Measurements from ENCODE around the gene SNRNP35.
"Not testable (repeated sequence)": the region's sequence is repeated elsewhere in the genome, so short reads cannot be mapped to it uniquely, and the experiment has no call there.

Gene SNRNP35, protein sequence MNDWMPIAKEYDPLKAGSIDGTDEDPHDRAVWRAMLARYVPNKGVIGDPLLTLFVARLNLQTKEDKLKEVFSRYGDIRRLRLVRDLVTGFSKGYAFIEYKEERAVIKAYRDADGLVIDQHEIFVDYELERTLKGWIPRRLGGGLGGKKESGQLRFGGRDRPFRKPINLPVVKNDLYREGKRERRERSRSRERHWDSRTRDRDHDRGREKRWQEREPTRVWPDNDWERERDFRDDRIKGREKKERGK

DNA sequence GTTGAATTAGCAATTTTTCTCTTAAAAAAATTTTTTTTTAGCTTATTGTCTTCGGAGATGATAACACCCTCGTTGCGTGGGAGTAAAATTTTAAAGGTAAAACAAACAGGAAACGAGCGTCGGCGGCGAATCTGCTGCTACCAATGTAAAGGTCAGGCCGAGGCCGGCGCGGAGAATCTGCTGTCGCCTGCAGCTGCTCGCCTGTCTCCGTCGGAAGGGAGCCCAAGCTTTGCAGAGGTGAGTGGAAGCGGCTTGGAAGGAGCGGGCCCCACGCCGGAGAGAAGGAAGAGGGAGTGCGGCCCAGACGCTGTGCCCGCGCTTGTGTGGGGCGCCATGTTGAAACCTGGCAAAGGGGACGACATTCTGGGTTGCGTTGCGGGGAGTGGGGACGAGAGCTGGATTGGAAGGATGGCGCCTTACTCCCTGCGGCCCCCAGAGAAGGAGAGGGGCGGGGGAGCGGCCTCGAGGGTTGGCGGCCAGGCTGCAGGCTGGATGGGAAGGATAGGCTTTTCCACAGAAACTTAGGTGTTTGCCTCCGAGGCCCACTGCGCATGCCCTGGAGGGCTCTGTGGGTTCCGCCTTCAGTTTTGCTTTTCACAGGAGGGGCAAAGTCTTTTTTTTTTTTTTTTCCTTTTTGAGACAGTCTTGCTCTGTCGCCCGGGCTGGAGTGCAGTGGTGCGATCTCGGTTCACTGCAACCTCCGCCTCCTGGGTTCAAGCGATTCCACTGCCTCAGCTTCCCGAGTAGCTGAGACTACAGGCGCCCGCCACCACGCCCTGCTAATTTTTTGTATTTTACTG is at the start of gene SNRNP35:
TSS of gene SNRNP35 (plus strand) at position 160 of the 800 bp plus-strand sequence. CDS start 7,402 bp downstream, outside the sequence.
- DNase-seq = peak; percentile 90

DNA sequence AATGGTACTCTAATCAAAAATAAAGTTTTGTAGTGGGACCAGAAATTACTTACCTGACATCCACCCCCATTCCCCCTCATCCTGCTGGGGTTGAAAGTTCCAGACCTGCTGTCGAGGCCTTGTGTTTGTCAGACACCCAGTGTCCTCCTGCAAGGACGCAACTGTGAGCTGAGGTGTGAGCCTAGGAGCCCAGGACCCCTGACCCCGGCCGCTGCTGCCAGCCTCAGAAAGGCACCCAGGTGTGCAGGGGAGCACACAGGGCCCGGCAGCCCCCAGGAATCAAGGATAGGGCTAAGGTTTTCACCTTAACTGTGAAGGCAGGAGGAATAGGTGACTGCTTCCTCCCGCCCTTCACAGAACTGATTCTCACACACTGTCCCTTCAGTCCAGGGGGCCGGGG is 49.3 kb upstream of the SNRNP35 start:
- not testable (repeated sequence) for DNase-seq

DNA sequence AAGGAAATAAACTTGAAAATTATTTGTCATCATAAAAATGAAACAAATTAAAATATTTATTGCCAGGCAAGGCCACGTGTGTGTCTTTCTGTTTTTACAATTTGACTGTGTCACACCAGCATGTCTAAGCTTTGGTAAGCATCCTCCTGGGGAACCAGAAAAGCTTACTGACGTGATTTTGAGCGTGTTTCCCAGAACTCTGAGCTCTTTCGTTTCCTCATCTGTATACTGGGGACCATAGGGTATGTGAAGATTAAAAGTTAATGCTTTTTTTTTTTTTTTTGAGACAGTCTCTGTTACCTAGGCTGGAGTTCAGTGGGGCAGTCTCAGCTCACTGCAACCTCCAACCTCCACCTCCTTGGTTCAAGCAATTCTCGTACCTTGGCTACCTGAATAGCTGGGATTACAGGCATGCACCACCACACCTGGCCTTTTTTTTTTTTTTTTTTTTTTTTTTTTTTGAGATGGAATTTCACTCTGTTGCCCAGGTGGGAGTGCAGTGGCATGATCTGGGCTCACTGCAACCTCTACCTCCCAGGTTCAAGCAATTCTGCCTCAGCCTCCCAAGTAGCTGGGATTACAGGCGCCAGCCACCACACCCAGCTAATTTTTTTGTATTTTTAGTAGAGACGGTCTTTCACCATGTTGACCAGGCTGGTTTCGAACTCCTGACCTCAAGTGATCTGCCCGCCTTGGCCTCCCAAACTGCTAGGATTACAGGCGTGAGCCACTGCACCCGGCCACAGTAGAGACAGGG is 48.5 kb upstream of the SNRNP35 start:
- not testable (repeated sequence) for DNase-seq

DNA sequence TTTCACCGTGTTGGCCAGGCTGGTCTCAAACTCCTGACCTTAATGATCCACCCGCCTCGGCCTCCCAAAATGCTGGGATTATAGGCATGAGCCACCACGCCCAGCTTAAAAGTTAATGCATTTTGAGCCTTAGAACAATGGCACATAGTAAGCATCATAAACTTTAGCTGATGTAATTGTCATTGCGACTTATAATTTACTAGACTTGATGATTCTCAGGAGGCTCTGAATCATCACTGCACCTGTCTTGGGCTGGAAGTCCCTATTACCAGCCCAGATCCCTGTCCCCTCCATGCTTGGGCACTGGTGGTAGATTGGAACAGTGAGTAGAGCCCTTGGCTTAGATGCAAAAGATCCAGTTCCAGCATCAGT is 47.9 kb upstream of the SNRNP35 start:
- DNase-seq = no peak

DNA sequence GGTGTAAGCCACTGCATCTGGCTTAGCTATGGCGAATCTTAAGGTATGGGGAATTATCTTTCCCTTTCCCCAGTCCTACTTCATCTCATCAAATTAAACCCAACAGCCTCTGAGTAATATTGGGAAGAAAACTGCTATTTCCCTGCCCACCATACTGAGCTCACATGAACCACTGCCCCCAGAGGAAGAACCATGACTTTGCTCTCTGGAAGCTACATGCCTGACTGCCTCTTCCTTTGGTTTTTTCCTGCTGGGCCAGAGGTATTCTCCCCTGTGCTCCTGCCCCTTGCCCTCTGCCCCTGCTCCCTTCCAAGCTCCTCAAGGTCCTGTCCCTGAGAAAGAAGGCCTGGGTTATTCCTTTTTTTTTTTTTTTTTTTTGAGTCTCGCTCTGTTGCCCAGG is 36.6 kb upstream of the SNRNP35 start:
- no peak for DNase-seq

DNA sequence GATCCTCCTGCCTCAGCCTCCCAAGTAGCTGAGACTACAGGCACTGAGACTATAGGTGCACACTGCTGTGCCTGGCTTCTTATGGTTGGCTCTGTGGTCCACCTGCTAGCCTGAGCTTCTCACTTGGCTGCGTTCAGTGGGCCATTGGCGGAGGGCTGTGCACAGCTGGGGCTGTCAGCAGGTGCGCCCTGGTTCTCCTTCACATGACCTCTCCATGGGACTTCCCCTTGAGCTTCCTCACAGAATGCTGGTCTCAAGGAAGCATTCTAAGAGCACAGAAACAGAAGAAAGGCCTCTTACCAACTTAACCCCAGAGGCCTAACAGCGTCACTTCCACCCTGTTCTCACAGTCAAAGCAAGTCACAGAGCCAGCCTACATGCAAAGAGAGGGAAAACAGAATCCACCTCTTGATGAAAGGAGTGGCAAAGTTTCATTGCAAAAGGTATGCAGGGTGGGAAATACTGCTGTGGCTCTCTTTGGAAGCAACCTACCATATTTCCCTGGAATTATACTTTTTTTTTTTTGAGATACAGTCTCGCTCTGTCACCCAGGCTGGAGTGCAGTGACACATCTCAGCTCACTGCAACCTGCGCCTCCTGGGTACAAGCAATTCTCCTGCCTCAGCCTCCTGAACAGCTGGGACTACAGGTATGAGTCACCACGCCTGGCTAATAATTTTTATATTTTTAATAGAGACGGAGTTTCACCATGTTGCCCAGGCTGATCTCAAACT is 30.7 kb upstream of the SNRNP35 start:
- peak; percentile 17 for DNase-seq

DNA sequence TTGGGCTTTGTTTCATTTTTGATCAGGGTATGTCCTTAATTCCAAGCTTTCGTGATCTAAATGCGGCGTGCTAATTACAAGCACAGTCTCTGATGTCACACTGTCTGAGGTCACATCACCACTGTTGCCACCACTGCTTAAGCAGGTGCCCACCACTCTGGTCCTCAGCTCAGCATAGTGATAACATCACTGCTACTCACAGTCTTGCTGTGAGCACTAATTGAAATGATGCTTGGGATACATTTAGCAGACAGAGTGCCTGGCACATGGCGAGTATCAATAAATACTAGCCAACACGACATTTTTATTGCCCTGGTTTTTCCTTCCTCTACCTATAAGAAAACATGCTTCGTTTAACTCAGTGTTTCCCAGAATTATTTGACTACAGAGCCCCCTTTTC is 29.3 kb upstream of the SNRNP35 start:
- no peak for DNase-seq

DNA sequence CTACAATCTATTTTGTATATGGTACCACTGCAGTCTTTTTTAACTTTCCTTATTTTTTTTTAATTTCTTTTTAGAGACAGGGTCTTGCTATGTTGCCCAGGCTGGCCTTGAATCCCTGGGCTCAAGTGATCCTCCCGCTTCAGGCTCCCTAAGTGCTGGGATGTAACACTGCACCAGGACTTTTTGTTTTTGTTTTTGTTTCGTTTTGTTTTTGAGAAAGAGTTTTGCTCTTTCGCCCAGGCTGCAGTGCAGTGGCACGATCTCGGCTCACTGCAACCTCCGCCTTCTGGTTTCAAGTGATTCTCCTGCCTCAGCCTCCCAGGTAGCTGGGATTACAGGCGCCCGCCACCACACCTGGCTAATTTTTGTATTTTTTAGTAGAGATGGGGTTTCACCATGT is 28.8 kb upstream of the SNRNP35 start:
- not testable (repeated sequence) for DNase-seq

DNA sequence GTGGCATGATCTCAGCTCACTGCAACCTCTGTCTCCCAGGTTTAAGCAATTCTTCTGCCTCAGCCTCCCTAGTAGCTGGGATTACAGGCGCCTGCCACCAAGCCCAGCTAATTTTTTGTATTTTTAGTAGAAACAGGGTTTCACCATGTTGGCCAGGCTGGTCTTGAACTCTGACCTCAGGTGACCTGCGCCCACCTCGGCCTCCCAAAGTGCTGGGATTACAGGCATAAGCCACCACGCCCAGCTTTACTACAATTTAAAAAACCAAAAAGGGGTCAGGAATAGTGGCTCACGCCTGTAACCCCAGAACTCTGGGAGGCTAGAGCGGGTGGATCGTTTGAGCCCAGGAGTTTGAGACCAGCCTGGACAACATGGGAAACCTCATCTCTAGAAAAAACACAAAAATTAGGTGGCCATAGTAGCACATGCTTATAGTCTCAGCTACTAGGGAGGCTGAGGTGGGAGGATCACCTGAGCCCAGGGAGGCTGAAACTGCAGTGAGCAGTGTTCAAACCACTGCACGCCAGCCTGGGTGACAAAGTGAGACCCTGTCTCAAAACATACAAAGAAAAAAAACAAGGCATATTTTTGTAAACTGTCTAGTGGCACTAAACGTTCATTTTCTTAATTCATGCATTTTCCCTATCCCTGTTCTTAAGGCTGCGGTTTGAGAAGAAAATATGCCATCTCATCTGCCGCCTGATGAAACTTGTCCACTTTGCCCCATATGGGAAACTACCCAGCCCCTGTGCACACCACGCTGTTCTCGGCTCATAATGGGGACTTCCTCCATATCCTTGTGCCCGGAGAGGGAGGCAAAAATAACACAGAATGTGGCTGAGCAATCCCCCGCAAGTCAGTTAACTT is 25.8 kb upstream of the SNRNP35 start:
- DNase-seq = not testable (repeated sequence)

DNA sequence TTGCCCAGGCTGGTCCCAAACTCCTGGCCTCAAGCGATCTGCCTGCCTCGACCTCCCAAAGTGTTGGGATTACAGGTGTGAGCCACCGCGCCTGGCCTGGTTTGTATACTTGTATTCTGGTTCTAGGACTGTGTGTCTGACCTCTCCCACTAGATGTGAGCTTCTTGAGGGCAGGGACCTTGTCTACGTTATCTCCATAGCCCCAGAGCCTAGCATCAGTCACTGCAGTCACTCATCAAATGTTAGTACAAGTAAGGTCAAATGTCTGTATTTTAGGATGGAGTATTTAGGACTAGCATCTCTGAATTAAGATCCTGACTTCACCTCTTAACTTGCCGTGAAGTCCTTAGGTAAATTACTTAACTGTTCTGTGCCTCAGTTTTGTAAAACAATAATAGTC is 24.3 kb upstream of the SNRNP35 start:
- DNase-seq = no peak

DNA sequence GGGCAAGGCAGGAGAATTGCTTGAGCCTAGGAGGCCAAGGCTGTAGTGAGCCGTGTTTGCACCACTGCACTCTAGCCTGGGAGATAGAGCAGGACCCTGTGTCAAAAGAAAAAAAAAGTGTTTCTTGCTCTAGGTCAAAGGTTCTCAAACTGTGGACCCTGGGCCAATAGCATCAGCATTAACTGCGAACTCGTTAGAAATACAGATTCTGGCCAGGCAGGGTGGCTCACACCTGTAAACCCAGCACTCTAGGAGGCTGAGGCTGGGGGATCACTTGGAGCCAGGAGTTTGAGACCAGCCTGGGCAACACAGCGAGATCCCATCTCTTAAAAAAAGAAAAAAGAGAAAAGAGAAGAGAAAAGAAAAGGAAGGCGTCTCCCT is 22.3 kb upstream of the SNRNP35 start:
- no peak for DNase-seq

DNA sequence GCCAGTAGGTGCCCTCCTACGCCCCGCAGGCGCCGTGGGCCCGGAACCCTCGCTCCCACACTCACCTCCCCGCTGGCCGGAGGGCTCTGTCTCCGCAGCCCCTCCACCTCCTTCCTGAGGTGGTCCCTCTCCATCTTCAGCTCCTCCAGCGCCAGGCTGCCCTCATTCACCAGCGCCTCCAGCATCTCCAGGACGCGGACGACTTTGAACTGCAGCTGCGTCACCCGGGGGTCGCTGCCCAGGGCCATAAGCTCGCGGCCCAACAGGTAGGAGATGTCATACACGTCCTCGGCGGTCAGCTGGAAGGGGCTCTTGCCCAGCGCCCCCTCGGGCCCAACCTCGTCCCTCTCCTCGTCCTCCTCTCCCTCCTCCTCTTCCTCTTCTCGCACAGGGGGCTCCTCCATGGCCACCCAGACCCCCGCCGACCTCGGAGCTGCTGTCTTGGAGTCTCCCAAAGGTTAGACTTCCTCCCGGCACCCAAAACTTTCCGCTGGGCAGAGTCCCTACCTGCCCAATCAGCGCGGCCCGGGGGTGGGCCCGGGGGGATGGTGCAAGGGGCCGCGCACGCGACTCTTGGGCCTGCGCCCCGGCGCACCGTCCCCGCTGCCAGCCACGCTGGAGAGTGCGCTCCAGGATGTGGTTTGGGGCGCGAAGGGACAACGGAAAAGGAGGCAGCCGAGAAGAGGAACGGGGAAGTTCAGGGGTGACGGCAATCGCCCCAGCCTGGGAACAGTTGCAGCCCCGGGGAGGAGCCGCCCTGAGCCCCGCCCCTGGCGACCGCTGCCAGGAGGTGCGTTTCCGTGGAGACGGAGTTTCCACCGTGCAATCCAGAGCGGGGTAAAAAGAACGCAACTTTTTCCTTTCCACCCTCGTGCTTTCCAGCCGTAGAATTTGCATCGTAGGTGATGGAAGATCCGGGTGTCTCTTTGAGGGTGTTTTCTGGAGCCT is 21.6 kb upstream of the SNRNP35 start, which contains the start of gene RILPL2:
TSS of gene RILPL2 (minus strand) at position 668 of the 948 bp plus-strand sequence. CDS start at position 404, 264 bp downstream.
- peak; percentile 92 for DNase-seq

DNA sequence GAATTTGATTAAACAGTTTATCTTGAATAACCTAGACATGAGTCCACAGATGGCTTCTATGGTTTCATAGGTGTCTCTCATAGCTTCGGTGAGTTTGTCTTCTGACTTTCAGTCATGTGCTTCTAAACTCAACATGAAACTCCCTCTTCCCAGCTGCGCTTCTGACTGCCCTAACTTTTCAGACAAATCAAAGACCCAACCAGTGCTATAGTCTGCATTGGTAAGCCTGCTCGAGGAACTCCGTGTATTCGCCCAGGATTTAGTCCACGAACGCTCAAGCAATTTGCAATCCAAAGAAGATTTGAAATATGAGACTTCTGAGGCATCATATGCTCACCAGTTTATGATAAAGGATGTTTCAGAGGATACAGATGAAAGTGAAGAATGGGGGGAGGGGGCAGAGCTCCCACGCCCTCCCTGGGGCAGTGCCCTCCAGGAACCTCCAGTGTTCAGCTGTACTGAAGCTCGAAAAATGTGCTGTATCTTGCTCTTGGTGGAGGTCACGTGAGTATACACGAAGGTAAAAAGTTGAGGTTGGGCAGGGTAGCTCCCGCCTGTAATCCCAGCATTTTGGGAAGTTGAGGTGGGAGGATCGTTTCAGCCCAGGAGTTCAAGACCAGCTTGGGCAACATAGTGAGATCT is 16.3 kb upstream of the SNRNP35 start:
- no peak for DNase-seq

DNA sequence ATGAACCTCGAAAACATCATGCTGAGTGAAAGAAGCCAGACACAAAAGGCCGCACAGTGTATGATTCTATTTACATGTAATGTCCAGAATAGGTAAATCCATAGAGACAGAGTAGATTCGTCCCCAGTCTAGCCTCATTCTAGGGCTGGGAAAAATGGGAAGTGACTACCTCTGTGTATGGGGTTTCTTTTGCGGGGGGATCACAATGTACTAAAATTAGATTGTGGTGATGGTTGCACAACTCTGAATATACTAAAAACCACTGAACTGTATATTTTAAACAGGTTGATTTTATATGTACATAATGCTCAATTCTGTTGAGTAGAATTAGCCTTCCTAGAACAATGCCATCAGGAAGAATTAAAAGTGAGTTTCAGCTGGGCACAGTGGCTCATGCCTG is 15.2 kb upstream of the SNRNP35 start:
- no peak for DNase-seq

DNA sequence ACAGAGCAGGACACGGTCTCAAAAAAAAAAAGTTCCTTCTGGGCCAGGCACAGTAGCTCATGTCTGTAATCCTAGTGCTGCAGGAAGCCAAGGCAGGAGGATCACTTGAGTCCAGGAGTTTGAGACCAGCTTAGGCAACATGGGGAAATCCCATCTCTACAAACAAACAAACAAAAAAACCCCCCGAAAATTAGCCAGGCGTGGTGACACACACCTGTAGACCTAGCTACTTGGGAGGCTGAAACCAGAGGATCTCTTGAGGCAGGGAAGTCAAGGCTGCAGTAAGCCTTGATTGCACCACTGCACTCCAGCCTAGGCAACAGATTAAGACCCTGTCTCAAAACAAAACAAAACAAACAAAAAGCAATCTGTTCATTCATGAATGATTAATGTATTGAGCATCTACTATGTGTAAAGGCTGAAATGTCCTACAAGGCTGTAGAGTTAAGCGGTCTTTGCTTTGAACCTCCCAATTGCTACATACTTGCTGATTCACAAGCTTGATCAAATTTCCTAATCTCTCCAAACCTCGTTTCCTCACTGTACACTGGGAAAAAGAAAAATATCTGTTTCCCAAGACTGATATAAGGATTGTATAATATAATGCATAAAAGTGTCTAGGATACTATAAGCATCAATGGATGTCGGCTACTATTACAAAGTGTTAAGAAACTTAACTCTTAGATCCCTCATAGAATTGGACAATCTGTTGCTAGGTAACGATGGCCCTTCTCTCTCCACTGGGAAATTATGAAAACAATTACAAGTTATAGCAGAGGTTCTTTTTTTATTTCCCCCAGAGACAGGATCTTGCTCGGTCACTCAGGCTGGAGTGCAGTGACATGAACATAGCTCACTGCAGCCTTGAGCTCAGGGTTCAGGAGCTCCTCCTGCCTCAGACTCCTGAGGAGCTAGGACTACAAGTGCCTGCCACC is 13.6 kb upstream of the SNRNP35 start:
- DNase-seq = no peak

DNA sequence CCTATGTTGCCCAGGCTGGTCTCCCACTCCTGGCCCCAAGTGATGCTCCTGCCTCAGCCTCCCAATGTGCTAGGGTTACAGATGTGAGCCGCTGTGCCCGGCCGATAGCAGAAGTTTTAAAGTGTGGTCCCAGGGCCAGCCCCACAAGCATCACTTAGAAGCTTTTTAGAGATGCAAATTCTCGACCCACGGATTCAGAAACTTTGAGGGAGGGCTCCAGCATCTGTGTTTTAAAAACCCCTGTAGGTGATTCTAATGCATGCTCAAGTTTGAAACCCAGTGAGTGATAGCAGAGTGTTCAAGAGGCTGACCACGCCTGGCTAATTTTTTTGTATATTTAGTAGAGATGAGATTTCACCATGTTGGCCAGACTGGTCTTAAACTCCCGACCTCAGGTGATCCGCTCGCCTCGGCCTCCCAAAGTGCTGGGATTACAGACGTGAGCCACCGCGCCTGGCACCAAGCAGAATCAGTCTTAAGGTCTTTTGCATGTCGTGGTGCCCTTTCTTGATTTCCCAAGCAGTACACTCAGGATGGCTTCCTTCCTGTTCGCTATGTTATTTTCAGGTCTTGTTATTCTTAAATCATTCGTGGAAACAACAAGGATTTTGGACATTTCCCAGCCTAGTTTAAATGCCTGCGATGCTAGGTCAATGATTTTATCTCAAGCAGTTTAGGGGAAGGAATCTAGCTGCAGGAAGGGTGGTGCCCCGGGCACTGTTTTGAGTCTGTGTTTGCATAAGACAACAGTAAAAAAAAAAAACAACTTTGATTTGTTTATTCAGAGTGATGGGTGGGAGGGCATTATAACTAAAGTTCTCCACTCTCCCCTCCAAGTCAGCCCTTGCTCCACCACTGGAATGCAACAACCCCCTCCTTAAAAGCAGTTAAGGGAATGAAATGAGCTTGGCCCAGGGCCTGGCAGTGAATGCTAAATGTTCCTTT is 12.3 kb upstream of the SNRNP35 start:
- DNase-seq = peak; percentile 29

DNA sequence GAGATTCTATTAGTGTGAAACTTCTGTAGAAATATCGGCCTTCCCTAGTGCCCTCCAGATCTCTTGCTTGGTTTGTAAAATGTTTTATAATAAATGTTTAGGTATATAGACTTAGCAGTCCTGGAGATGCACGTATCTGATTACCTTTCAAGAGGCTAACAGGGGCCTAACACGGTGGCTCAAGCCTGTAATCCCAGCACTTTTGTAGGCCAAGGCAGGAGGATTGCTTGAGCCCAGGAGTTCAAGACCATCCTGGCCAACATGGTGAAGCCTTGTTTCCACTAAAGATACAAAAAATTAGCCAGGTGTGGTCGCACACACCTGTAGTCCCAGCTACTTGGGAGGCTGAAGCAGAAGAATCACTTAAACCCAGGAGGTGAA is 11.6 kb upstream of the SNRNP35 start:
- DNase-seq = no peak

DNA sequence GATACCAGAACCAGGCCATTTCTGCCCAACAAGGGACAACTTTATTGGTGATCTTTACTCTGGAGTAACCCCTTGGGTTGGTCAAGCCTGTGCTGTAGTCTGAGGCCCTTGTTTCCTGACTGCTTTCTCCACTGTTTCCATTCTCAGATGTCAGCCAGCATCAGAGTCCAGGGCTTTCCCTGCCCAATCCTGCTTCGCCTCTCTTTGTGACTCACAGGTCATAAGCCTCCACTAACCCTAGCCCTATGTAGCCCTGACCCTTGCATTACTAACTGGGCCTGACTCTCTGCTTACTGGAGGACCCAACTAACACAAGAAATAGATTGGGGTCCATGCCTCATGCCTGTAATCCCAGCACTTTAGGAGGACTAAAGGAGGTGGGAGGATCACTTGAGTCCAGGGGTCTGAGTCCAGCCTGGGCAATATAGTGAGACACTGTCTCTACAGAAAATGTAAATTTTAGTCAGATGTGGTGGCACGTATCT is 8.6 kb upstream of the SNRNP35 start:
- DNase-seq = no peak

Data from CD4-positive, alpha-beta T cell treated with Interleukin-6 for 4 hours (primary cell).